NK-92 treated with Interleukin-12 subunit alpha and Interleukin-12 subunit beta, amount 100 ng/mL, for 24 hours (cell line): ENCODE measurements around the gene FAAH.

Source experiments
- DNase-seq: peaks from one replicate; lab custom pipeline; 2025; lab: John Stamatoyannopoulos, UW

FAAH gene

DNA sequence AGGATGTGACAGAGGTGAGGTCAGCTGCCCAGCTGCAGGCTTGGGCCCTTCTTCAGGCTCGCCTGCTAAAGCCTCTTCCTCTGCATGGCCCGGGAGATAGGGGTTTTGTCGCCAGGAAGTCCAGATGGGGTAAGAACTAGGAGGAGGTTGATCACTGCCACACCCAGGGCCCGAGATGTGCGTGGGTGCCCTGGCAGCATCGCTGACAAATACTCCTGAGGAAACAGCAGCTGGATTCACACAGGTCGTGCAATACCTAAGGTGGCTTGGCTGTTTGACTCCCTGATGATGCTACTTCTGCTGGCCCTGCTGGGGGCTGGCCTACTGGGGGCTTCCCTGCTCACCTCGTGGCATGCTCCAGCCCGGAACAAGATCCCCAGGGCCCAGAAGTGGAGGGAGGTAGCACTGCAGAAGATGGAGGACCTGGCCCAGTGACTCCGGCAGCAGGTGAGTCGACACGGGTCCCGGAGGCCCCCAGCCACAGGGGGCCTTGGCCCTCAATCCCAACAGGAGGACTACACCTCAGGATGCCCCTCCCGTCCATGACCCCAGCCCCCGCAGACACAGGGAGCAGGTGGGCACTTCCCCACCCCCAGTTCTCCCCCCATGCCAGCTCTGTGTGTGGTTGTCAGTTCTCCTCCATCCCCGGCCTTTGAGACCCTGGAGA lies 29.6 kb downstream of the FAAH start:
- DNase-seq = no peak

DNA sequence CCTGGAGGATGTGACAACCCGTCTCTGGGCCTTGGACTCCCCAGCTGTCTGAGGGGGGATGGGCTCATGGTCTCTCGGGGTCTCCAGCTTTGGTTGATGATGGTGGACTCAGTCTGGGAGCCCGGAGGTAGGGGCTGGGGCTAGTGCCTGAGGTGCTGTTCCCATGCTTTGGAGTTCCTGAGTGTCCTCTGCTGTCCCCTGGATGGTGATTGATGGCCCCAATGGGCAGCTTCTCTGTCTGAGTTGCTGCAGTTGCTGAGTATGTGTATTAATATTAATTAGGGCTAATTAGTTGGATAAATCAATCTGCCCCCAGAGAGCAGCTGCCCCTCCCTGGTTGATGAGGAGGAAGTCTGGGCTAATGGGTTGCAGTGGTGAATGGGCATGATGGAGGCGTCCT lies 30.6 kb downstream of the FAAH start:
- DNase-seq = no peak

DNA sequence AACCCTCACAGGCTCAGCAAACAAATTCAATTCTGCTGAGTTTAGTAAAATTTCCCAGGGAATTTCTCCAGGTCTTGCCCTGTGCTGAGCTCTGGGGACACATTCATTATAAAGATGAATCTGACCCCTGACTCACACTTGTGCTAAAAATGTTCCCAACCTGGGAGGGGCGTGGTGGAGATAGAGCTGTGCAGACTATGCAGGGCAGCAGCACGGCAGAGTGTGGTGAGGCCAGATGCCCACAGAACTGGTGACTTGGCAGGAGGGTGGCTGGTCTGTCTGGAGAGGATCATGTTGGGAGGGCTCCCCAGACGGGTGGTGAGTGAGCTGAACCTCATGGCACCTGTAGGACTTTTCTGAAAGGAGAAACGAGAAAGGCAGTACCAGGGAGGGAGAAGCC lies 31.6 kb downstream of the FAAH start:
- DNase-seq = no peak

DNA sequence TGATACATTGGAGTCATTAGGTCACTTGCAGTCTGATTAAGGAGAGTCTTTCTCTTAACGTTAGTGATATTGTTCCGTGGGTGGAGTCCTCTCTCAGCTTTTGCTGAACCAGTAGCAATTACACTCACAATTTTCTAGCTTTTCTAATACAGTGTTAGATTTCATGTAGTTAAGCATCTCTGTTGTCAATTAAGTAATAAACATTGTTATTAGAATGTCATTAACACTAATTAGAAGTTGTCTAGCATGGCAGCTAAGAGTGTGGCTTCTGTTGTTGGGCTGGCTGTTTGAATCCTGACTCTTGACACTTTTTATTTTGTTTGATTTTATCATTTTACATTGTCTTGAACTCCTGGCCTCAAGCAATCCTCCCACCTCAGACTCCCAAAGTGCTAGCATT lies 33.4 kb downstream of the FAAH start:
- no peak for DNase-seq

DNA sequence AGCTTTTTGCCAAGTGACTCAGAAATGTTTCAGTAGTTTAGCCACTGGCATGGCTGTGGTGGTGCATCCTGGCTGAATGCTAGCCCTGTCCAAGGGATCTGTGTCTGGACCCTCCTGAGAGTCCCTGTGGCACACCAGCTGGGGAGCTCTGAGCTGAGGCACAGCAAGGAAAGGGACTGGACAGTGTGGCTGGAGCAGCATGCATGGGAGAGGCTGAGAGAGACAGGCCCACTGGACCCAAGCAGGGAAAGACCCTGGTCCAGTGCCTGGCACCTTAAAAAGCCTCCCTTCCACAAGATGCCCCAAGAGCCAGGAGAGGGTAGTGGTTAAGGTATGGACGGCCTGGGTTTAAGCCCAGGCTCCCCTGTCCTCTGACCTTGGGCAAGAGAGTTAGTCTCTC lies 35.3 kb downstream of the FAAH start:
- DNase-seq = no peak

DNA sequence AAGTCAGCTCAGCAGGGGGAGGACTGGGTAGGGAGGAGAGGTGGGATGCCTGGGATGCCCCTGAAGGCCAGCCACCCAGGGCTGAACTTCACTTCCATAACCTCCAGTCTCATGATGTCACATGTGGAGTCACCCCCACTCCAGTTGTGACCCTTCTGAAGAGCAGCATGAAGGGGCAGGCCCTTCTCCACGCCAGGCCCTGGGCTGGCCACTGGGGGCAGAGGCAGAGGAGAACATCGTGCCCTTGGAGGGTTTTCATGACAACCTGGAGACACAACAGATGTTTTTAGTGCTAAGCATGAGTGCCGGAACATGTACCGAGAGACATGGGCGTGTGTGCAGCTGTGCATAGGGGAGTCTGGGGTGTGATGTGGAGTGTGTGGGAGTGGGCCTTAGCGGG lies 37.6 kb downstream of the FAAH start:
- DNase-seq = no peak

DNA sequence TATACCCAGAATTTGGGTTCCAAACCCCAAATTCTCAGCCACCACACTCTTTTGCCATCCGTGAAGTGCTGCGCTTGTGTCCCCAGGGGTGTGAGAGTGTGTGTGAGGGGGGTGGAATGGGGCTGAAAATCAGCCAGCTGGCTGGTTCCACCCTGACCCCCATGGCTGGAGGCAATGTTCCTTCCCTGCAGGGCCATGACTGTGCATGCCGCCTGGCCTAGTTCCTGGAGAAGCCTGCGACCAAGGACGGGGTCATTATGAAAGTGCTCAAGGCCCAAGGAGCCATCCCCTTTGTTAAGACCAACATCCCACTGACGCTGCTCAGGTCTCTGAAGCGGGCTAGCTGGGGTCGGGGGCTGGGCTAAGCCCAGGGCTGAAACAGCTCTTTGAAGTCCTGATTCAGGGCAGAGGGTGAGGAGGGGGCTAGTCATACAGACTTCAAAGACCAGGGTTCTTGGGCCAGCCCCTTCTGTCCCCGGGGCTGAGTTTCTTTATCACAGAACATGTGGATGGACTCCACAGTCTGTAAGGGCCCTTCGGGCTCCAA lies 38.7 kb downstream of the FAAH start:
- DNase-seq = no peak

DNA sequence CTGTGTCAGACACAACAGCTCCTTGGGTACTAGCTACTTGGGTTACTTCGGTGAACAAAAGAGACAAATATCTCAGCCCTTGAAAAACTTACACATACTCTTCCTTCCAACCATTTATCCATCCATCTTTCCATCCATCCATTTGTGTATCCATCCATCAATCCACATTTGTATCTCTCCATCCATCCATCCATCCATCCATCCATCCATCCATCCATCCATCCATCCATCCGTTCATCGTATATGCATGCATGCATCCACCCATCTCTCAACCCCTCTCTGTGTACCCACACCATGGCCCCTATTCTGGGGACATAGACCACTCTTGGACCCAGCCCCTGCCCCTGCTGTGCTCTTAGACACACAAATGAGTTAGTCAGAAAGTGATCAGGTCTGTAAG lies 40.2 kb downstream of the FAAH start:
- DNase-seq = no peak

DNA sequence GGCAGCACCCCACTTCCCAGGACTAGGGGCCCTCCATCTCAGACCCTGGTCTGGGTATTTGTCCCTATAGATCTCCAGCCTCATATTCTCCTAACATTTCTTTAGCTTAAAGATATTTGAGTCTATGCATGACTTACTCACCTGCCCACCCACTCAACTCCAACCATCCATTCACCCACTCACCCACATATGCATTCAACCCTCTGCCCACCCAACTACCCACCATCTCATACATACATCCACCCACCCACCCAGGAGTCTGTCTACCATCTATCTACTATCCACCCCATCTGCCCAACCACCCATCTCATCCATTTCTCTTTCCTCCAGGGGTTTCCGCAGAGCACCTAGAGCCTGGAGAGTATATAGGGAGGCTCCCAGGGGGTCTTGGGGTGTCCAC lies 42.7 kb downstream of the FAAH start:
- DNase-seq = no peak

DNA sequence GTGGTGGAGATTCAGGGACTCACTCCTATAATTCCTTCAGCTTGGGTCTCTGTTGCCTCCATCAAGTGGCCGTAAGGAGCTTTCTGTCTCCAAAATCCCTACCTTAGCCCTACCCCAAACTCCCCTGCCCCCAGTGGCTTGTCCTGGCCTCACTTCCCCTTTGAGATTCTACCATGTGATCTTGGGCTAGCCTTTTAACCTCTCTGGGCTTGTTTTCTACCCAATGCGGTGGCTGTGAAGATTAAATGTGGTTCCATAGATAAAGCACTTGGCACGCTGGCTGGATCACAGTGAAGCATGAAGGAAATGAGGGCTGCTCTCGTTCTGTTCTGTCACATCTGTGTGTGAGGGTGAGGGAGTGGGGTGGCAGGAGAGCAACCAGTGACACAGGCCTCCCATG lies 43.6 kb downstream of the FAAH start:
- DNase-seq = no peak

DNA sequence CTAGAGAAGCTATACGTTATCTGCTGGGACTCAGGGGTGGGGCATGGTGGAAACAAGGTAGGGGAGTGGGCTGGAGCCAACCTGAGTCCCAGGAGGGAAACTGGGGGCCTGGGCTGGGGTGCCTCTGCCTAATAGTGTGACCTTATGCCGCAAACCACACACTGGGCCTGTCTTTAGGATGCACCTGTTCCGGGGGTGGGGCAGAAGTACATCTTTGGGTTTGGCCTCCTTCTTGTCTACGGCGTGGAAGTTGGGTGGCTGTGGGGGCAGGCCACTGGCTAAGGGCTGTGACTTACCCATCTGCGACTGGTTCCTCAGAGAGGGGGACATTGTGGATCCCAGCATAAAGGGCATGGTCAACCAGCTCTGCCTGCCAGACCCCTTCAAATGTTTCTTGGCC lies 44.2 kb downstream of the FAAH start:
- DNase-seq = no peak

DNA sequence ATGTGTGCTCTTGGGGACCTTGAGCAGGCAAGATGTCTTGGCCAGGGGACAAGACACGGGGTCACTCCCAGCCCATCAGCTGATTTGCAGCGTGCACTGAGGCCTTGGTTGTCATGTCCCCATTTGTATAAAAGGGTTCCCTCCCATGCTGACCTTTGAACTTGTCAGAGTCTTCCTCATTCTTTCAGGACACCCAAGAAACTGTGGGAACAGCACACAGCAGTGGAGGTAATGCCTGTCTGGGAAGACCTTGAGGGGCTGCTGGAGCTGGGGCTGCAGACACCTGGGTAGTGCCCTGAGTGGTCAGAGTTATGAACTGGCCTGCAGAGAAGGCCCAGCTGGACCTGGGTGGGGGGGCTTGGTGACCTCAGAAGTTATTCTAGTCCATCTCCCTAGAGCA lies 46.4 kb downstream of the FAAH start:
- no peak for DNase-seq

DNA sequence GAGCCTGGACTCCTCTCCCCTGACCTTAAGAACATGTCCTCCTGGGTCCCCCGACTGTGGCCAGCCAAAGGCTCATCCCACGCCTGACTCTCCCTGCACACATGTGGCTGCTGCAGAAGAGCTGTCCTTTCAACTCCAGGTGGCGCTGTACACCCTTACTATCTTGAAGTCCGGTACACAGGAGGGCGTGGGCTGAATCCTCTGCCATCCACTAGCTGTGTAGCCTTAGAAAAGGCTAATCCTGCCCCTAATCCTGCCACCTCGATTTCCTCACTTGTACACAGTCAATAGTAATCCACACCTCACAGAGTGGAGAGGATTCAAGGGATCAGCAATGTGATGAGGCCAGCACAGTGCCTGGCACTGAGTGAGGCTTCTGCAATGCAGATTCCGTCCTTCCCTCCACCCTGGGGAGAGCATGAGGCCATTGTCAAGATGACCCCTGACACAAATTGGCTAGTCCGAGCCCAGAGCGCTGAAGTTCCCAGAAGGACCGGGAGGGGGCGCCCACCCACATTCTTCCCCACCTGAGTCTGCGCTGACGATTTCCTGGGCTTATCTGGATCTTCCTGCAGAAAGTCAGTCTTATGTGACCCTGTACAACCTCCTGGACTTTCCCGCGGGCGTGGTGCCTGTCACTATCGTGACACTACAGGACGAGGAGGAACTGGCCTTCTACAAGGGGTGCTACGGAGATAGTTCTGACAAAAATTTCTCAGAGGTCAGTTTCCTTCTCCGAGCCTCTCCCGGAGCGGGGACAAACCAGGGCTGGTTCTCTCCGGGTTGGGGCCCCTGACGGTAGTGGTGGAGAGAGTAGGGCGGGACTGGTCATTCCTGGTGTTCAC lies 48.4 kb downstream of the FAAH start:
- DNase-seq = peak; percentile 26

DNA sequence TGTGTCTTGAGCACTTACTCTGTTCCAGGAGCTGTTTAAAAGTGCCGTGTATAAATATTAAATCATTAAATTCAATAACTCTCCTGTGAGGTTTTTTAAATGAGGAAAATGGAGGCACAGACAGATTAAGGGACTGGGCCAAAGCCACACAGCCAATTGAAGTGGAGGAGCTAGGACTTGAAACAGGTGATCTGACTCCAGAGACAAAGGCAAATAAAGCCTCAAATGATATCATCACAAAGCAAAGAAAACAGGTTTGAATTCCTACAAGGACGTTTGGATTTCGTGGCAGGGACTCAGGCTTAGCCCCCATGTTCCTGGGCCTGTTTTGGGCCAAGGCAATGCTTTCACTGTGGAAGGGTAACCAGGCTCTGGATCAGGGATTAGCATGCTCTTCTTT lies 50.3 kb downstream of the FAAH start:
- no peak for DNase-seq

DNA sequence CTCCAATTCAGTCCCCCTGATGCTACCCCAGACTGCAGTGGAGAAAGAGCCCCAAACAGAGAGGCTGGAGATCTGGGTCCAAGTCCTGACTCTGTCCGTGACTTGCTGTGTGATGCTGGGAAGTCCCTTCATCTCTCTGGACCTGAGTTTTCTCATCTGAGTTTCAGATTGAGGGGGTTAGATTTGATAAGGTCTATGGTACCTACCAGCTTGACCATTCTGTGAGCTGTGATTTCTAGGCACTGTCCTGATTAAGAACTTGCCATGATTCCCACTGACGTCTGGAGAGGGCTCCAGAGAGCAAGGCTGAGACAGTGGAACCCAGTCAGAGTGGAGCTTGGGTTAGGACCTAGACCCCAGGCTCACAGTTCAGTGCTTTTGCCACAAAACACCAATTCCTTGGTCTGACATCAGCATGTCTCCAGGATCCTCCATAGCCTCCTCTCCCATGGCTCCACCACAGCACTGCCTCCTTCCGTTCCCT lies 51.7 kb downstream of the FAAH start:
- DNase-seq = no peak

DNA sequence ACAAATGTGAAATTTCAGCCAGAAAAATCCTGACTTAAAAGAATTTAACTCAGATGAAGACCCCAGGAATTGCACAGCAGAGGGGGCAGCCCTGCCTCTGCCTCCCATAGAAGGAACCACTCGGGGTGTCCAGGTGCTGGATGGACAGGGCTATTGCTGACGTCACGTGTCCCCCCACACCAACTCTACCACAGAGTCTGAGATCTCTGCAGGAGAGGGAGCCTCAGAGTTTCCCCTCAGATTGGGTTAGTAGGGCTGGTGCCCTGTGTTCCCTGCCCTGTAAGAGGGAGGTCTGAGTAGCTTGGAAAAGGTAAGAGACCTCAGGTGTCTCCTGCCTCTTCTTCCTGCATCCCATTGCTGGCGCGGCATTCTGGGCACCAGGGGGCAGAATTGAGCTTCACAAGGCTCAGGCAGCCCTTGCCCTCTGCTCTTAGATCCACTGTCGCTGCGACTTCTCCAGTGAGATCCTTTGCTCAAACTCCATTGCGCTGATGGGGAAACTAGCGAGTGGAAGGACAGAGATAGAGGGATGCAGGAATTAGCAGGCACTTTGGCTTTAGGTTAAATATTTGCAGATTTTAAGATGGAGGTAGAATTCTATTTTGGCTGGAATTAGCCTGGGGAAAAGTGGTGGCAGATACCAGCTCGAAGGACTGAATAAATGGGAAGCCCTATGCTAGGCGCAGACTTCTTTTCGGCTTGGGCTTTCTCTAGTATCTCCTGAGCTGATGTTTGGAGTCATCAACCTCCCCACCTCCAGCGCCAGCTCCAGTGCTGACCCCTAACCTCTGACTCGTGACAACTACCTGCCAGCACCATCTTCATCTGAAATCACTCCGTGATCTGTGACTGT lies 52.8 kb downstream of the FAAH start:
- peak; percentile 45 for DNase-seq

DNA sequence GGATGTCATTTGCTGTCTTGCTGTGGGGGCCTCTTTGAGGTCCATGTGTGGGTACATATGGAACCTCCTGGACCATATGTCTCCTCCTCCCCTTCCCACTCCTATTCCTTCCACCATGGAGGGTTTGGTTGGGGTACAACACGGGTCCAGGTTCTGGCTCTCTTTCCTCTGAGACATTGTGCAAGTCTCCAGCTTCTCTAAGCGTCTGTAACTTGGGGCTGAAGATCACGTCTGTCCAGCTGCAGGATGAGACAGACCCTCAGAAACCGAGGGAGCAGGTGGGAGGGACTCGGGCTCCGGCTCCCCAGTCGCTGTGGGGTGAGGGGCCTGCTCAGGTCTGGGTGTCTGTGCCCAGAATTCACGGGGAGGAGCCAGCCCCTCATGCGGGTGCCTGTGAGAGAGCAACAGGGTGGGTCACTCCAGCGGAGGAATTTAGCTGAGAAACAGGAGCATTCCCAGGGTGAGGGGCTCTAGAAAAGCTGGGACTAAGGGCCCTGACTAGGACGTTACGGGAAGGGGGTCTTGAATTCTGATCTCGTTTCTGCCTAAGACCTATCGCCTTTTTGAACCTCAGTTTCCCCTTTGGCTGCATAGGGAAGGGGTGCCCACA lies 53.5 kb downstream of the FAAH start:
- DNase-seq = no peak

DNA sequence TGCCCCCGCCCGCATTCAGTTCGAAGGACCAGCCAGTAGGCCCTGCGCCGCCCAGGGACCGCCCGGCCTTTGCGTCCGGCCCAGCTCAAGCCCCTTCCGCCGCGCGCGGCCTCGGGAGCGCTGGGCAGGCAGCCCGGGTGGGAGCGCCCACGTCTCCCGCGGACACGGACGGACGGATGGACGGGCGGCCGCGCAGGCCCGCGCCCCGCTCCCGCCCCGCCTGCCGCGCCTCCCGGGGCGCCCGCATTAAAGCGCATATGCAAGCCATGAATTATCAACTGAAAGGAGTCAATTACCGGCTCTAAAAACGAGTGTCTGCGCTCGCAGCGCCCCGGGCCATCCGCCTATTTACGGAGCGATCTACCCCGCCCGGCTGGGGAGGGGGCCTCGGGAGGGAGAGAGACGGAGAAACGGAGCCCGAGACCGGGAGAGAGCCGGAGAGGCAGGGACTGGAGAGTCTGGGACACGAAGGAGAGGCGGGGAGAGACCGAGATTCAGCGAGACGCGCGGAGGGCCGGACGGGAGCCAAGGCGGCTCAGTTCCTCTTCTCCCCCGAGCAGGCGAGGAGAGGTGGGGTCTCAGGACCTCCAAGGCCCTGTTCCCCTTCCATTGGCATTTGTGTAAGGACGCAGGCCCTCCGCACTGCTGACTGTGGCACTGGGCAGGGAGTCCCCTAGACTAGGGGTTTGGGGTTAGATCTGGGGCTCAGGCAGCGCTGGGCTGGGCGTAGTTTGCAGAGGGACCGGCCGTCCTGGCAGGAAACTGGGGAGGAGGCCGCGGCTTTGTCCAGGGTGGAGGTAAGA lies 54.2 kb downstream of the FAAH start:
- no peak for DNase-seq

DNA sequence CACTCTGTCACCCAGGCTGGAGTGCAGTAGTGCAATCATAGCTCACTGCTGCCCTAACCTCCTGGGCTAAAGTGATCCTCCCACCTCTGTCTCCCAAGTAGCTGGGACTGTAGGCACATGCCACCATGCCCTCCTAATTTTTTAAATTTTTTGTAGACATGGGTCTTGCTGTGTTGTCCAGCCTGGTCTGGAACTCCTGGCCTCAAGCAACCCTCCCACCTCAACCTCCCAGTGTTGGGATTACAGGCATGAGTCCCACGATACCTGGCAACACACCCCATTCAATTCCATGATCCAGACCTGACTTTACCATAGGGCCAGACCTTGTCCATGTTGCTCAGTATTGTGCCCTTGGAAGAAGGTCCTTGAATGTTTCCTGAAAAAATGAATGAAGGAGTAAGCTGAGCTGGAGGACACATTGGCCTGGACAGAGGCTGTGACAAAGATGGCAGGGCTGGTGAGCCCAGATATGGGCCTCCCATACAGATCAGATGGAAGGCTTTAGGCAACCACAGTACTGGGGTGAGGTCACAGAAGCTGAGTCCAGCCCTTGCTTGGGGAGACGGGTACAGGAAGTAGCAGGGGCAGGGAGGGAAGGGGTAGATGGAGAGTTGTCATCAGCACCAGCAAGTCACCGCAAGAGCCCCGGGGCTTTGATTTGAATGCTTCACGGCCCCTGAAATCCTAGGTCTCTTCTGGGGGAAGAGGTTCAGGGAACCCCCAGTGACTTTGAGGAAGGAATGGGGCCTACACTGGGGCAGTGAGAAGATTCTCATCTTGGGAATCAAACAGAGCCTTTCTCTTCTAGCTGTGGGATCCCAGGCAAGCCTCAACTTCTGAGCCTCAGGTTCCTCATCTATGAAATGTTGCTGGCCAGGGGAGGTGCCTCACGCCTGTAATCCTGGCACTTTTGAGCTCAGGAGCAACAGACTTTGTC lies 55.4 kb downstream of the FAAH start:
- DNase-seq = peak; percentile 11

DNA sequence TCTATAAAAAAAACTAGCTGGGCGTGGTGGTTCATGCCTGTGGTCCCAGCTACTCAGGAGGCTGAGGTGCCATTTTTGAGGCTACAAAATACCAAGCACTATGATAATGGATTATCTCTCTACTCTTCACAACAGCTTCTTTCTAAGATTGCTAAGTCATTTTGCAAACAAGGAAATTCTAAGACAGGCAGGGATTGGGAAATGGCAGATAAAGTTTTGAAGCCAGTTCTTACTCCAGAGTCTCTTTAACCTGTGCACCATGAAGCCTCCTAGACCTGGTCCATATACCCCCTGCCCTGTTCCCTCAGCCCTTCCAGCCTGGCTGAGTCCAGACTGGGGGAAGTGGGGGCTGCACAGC lies 56.0 kb downstream of the FAAH start:
- no peak for DNase-seq
